Osteocyte (in vitro differentiated cells): ENCODE data around the gene HM13. TPM values are rescaled to one million over a fixed set of nuclear protein-coding genes. Genes with fewer than 3 reads are reported as not detected.

Experiments used
- DNase-seq: peaks from one replicate; pipeline ENCODE4 v3.0.0; 2021; ENCODE audit warnings: mixed read lengths; ENCODE audit not compliant: unreplicated experiment; ENCODE audit errors: extremely low spot score
- H3K27ac Mint-ChIP-seq: one replicate; pipeline ENCODE4 v1.8.0; 2021; ENCODE audit warnings: mild to moderate bottlenecking, mixed read lengths; ENCODE audit not compliant: unreplicated experiment
- H3K27me3 Mint-ChIP-seq: one replicate; pipeline ENCODE4 v1.8.0; 2021; ENCODE audit warnings: mixed read lengths; ENCODE audit not compliant: unreplicated experiment
- H3K36me3 Mint-ChIP-seq: one replicate; pipeline ENCODE4 v1.8.0; 2021; ENCODE audit warnings: mixed read lengths; ENCODE audit not compliant: unreplicated experiment
- H3K4me1 Mint-ChIP-seq: one replicate; pipeline ENCODE4 v1.8.0; 2021; ENCODE audit warnings: mixed read lengths; ENCODE audit not compliant: unreplicated experiment
- H3K4me3 Mint-ChIP-seq: one replicate; pipeline ENCODE4 v1.8.0; 2021; ENCODE audit warnings: mild to moderate bottlenecking, moderate library complexity, mixed read lengths; ENCODE audit not compliant: unreplicated experiment
- H3K9me3 Mint-ChIP-seq: one replicate; pipeline ENCODE4 v1.8.0; 2021; ENCODE audit warnings: mixed read lengths; ENCODE audit not compliant: unreplicated experiment
- CTCF ChIP-seq: fragments of 200-600 bp; sonication (generic); IDR thresholded peaks from 2 replicates; pipeline ENCODE4 v1.5.0; 2021; ENCODE audit warnings: antibody characterized with exemption, mild to moderate bottlenecking, moderate library complexity
- total RNA-seq: library from RNA; stranded (reverse); gene quantifications from 2 replicates; pipeline ENCODE4 v1.2.1, GENCODE V29; 2021

HM13 gene
- total RNA-seq, 1 donor from 2014 or later: 173 TPM

GRCh38 chr20:31597481-31597855 is 83.2 kb downstream of the HM13 start:
- no peak for DNase-seq
- Mint-ChIP-seq H3K36me3 (no peaks in the 10 kb centered on the region), H3K9me3 (no peaks in the 10 kb centered on the region), H3K27ac (no peak overlapping the region), H3K4me3 (no peak overlapping the region), H3K27me3 (no peaks in the 10 kb centered on the region), H3K4me1 (peaks cover 41% of the 10 kb centered on the region)
- no peak for TF ChIP-seq CTCF

GRCh38 chr20:31602431-31602778 is 88.2 kb downstream of the HM13 start:
- TF ChIP-seq CTCF: no peak
- H3K36me3 Mint-ChIP-seq: no peaks in the 10 kb centered on the region
- H3K9me3 Mint-ChIP-seq: no peaks in the 10 kb centered on the region
- no peak for DNase-seq
- H3K27ac Mint-ChIP-seq: peak overlapping the region; percentile 38
- H3K4me1 Mint-ChIP-seq: peaks cover 40% of the 10 kb centered on the region
- no peak overlapping the region for H3K4me3 Mint-ChIP-seq
- H3K27me3 Mint-ChIP-seq: no peaks in the 10 kb centered on the region

GRCh38 chr20:31602779-31603441 is 88.7 kb downstream of the HM13 start:
- no peaks in the 10 kb centered on the region for H3K36me3 Mint-ChIP-seq
- H3K4me3 Mint-ChIP-seq: peak overlapping the region; percentile 61
- H3K4me1 Mint-ChIP-seq: peaks cover 41% of the 10 kb centered on the region
- H3K27ac Mint-ChIP-seq: peak overlapping the region; percentile 38
- DNase-seq: no peak
- H3K9me3 Mint-ChIP-seq: no peaks in the 10 kb centered on the region
- no peak for TF ChIP-seq CTCF
- no peaks in the 10 kb centered on the region for H3K27me3 Mint-ChIP-seq

GRCh38 chr20:31603822-31604566 is 89.8 kb downstream of the HM13 start:
- peak overlapping the region; percentile 94 for H3K4me3 Mint-ChIP-seq
- no peaks in the 10 kb centered on the region for H3K9me3 Mint-ChIP-seq
- H3K4me1 Mint-ChIP-seq: peaks cover 50% of the 10 kb centered on the region
- H3K27ac Mint-ChIP-seq: peak overlapping the region; percentile 82
- H3K27me3 Mint-ChIP-seq: no peaks in the 10 kb centered on the region
- H3K36me3 Mint-ChIP-seq: no peaks in the 10 kb centered on the region
- peak; percentile 90 for DNase-seq
- no peak for TF ChIP-seq CTCF

- no peaks in the 10 kb centered on the region for H3K36me3 Mint-ChIP-seq
- no peaks in the 10 kb centered on the region for H3K27me3 Mint-ChIP-seq
- H3K9me3 Mint-ChIP-seq: no peaks in the 10 kb centered on the region
- H3K4me1 Mint-ChIP-seq: peaks cover 50% of the 10 kb centered on the region
- DNase-seq: no peak
- peak overlapping the region; percentile 82 for H3K27ac Mint-ChIP-seq
- peak overlapping the region; percentile 94 for H3K4me3 Mint-ChIP-seq
- TF ChIP-seq CTCF: no peak
Observed at GRCh38 chr20:31604567-31605030, 90.4 kb downstream of the HM13 start.
